Measurements from ENCODE around the gene GPNMB. TPM values are rescaled to one million over a fixed set of nuclear protein-coding genes. Genes with fewer than 3 reads are reported as not detected.

The GPNMB gene
- total and polyA plus RNA-seq, 4 donors: 2.6 to 10.5 (median 4.9) TPM

DNA sequence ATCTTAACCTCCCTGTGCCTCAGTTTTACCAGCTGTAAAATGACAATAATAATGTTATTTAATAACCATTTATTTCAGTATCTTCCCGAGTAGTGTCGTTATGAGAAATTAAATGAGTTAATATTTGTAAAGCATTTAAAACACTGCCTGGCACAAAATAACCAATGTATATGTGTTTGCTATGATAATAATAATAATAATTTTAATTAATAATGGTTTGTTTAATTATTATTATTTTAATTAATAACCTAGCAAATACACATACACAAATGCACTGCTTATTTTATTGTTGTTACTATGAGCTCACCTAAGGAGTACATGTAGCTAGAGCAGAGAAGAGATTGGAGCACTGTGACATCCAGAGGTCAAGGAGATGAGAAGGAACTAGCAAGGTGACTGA lies 18.2 kb upstream of the GPNMB start:
- TF ChIP-seq, protein P1, sequence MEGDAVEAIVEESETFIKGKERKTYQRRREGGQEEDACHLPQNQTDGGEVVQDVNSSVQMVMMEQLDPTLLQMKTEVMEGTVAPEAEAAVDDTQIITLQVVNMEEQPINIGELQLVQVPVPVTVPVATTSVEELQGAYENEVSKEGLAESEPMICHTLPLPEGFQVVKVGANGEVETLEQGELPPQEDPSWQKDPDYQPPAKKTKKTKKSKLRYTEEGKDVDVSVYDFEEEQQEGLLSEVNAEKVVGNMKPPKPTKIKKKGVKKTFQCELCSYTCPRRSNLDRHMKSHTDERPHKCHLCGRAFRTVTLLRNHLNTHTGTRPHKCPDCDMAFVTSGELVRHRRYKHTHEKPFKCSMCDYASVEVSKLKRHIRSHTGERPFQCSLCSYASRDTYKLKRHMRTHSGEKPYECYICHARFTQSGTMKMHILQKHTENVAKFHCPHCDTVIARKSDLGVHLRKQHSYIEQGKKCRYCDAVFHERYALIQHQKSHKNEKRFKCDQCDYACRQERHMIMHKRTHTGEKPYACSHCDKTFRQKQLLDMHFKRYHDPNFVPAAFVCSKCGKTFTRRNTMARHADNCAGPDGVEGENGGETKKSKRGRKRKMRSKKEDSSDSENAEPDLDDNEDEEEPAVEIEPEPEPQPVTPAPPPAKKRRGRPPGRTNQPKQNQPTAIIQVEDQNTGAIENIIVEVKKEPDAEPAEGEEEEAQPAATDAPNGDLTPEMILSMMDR (IDR thresholded peaks at IDR 0.05; ENCODE audit: low read depth, low read length, missing input control): no peak
- TF ChIP-seq NR2F2 (IDR thresholded peaks at IDR 0.05): no peak
- TF ChIP-seq HNF4G (IDR thresholded peaks at IDR 0.05): no peak
- no peak for TF ChIP-seq EGR1 (IDR thresholded peaks at IDR 0.05; ENCODE audit: low read depth in 2 of 2)
- no peak for TF ChIP-seq TAF1 (conservative IDR thresholded peaks at IDR 0.05)
- no peak overlapping the region for H3K27ac ChIP-seq (ENCODE audit: low read depth in 1 of 2, low read length in 2 of 2)
- no peaks in the 10 kb centered on the region for H3K9me3 ChIP-seq (ENCODE audit: control insufficient read depth in 4 of 4, low read length in 3 of 4)
- H3K4me1 ChIP-seq (ENCODE audit: control insufficient read depth in 4 of 4, insufficient read depth in 4 of 4, low read length in 3 of 4): no peaks in the 10 kb centered on the region
- no peaks in the 10 kb centered on the region for H3K27me3 ChIP-seq (ENCODE audit: control insufficient read depth in 4 of 4, insufficient read depth in 4 of 4, low read length in 3 of 4)
- WGBS: 96% methylated on average over 2 of the region's 2 CpGs
- DNase-seq (ENCODE audit: low spot score): no peak
- H3K4me3 ChIP-seq (ENCODE audit: low read depth in 1 of 3, low read length in 3 of 3): no peak overlapping the region
- H3K36me3 ChIP-seq (ENCODE audit: control insufficient read depth in 4 of 4, insufficient read depth in 3 of 4, low read depth in 1 of 4, low read length in 3 of 4): no peaks in the 10 kb centered on the region
- no peak overlapping the region for H3K9ac ChIP-seq (ENCODE audit: low read depth in 1 of 2, low read length in 2 of 2)

DNA sequence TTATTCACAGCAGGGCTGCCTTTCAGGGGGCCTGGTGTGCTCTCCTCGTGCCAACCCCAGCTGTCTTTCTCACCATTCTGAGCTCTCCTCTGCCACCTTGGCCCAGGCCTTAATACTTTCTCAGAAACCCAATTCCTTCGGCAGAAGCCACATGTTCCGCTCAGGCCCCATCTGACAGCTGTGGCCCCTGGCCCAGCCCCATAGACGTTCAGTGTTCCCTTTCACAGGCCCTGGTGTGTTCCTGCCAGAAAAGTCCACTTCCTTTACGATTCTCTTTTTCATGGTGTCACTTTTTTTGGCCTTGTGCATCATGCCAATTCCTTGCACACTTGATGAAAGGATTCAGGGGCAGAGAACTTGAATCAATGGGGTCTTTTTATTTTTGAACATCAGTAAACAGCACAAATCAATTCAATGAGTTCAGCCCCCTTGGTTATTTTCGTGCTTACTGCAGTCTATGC lies 15.9 kb upstream of the GPNMB start:
- 82% methylated on average over 6 of the region's 6 CpGs for WGBS
- no peaks in the 10 kb centered on the region for H3K9me3 ChIP-seq (ENCODE audit: control insufficient read depth in 4 of 4, low read length in 3 of 4)
- H3K36me3 ChIP-seq (ENCODE audit: control insufficient read depth in 4 of 4, insufficient read depth in 3 of 4, low read depth in 1 of 4, low read length in 3 of 4): no peaks in the 10 kb centered on the region

DNA sequence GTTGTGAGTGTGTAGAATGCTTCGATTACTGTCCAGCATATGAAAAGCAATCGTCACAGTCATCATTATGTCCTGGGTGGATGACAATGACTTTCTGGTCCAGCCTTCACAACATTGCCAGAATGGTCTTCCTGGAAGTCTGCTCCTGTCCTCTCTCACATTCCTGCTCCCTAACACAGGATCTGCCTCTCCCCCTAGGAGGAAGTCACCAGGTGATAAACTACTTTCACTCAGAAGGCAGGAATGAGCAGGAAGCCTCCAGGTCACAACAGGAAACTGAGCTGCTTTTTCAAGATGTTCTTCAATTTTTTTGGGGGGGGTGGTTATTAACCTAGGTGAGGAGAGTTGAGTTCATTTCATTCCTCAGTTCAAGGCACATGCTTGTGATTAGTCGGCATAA lies 13.6 kb upstream of the GPNMB start:
- Histone ChIP-seq H3K36me3 (ENCODE audit: control insufficient read depth in 4 of 4, insufficient read depth in 3 of 4, low read depth in 1 of 4, low read length in 3 of 4) (no peaks in the 10 kb centered on the region), H3K9me3 (ENCODE audit: control insufficient read depth in 4 of 4, low read length in 3 of 4) (no peaks in the 10 kb centered on the region), H3K4me3 (ENCODE audit: low read depth in 1 of 3, low read length in 3 of 3) (no peak overlapping the region), H3K9ac (ENCODE audit: low read depth in 1 of 2, low read length in 2 of 2) (no peak overlapping the region), H3K27me3 (ENCODE audit: control insufficient read depth in 4 of 4, insufficient read depth in 4 of 4, low read length in 3 of 4) (no peaks in the 10 kb centered on the region), H3K4me1 (ENCODE audit: control insufficient read depth in 4 of 4, insufficient read depth in 4 of 4, low read length in 3 of 4) (no peaks in the 10 kb centered on the region), H3K27ac (ENCODE audit: low read depth in 1 of 2, low read length in 2 of 2) (no peak overlapping the region)
- DNase-seq (ENCODE audit: low spot score): no peak
- WGBS: 88% methylated on average over 3 of the region's 3 CpGs
- TF ChIP-seq, protein P2, sequence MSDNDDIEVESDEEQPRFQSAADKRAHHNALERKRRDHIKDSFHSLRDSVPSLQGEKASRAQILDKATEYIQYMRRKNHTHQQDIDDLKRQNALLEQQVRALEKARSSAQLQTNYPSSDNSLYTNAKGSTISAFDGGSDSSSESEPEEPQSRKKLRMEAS (IDR thresholded peaks at IDR 0.05): no peak
- no peak for TF ChIP-seq RXRA (IDR thresholded peaks at IDR 0.05)
- no peak for TF ChIP-seq NR2F2 (IDR thresholded peaks at IDR 0.05)
- TF ChIP-seq, protein P1 (IDR thresholded peaks at IDR 0.05; ENCODE audit: low read depth, low read length, missing input control): no peak
- no peak for TF ChIP-seq GABPA (IDR thresholded peaks at IDR 0.05 in 1 of 2, conservative IDR thresholded peaks at IDR 0.05 in 1 of 2)
- no peak for TF ChIP-seq TAF1 (conservative IDR thresholded peaks at IDR 0.05)

More for the DNA sequence above, 15.9 kb upstream of the GPNMB start:
- Histone ChIP-seq H3K4me1 (ENCODE audit: control insufficient read depth in 4 of 4, insufficient read depth in 4 of 4, low read length in 3 of 4) (no peaks in the 10 kb centered on the region), H3K27ac (ENCODE audit: low read depth in 1 of 2, low read length in 2 of 2) (no peak overlapping the region), H3K4me3 (ENCODE audit: low read depth in 1 of 3, low read length in 3 of 3) (no peak overlapping the region), H3K27me3 (ENCODE audit: control insufficient read depth in 4 of 4, insufficient read depth in 4 of 4, low read length in 3 of 4) (no peaks in the 10 kb centered on the region), H3K9ac (ENCODE audit: low read depth in 1 of 2, low read length in 2 of 2) (no peak overlapping the region)
- no peak for TF ChIP-seq GABPA (IDR thresholded peaks at IDR 0.05 in 1 of 2, conservative IDR thresholded peaks at IDR 0.05 in 1 of 2)
- TF ChIP-seq NR2F2 (IDR thresholded peaks at IDR 0.05): no peak
- TF ChIP-seq, protein P2 (IDR thresholded peaks at IDR 0.05): no peak
- TF ChIP-seq, protein P3, sequence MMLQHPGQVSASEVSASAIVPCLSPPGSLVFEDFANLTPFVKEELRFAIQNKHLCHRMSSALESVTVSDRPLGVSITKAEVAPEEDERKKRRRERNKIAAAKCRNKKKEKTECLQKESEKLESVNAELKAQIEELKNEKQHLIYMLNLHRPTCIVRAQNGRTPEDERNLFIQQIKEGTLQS (IDR thresholded peaks at IDR 0.05): no peak
- TF ChIP-seq FOXA2 (IDR thresholded peaks at IDR 0.05): no peak
- TF ChIP-seq HNF4A (conservative IDR thresholded peaks at IDR 0.05): no peak
- no peak for TF ChIP-seq JUND (IDR thresholded peaks at IDR 0.05)
- TF ChIP-seq, protein P4, sequence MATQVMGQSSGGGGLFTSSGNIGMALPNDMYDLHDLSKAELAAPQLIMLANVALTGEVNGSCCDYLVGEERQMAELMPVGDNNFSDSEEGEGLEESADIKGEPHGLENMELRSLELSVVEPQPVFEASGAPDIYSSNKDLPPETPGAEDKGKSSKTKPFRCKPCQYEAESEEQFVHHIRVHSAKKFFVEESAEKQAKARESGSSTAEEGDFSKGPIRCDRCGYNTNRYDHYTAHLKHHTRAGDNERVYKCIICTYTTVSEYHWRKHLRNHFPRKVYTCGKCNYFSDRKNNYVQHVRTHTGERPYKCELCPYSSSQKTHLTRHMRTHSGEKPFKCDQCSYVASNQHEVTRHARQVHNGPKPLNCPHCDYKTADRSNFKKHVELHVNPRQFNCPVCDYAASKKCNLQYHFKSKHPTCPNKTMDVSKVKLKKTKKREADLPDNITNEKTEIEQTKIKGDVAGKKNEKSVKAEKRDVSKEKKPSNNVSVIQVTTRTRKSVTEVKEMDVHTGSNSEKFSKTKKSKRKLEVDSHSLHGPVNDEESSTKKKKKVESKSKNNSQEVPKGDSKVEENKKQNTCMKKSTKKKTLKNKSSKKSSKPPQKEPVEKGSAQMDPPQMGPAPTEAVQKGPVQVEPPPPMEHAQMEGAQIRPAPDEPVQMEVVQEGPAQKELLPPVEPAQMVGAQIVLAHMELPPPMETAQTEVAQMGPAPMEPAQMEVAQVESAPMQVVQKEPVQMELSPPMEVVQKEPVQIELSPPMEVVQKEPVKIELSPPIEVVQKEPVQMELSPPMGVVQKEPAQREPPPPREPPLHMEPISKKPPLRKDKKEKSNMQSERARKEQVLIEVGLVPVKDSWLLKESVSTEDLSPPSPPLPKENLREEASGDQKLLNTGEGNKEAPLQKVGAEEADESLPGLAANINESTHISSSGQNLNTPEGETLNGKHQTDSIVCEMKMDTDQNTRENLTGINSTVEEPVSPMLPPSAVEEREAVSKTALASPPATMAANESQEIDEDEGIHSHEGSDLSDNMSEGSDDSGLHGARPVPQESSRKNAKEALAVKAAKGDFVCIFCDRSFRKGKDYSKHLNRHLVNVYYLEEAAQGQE (IDR thresholded peaks at IDR 0.05): no peak
- no peak for DNase-seq (ENCODE audit: low spot score)

Measured in liver (tissue), 9 donors.